ENCODE data around the gene GNAI3.

The GNAI3 gene

DNA sequence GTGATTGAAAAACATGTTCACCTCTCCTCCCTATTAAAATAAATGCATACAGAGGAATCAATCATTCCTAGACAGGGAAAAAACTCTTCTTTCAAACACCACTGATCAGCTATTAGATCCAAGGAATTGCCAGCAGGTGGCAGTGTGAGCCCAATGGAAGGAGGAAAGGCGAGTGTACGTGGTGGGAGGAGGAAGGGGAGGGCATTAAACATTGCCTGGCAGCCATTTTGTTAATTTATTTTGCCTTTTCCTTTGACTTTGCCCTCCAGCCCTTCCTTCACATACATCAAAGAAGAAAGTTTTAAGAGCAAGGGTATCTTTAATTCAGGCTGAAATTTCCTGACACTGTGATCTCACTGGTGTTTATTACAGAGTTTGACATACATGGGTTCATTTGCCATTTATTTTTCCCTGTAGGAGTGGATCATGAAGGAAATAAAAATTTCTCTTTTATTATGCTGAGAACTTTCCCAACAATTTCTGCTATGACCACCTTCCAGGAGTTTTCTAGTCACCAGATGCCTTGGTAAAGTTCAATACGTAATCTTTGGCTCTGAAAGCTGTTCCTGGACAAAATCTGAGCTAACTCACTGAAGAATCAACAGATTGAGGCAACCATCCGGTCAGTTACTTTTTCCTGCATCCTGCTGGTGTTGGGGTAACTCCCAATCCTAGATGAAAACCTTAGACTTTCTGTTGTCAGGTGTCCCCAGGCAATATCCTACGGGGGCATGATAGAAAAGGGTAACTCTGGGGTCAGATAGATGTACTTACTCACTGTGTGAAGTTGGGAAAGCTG lies 1.9 kb upstream of the GNAI3 start:
- DNase-seq (ENCODE audit: low spot score) = peak; percentile 93

DNA sequence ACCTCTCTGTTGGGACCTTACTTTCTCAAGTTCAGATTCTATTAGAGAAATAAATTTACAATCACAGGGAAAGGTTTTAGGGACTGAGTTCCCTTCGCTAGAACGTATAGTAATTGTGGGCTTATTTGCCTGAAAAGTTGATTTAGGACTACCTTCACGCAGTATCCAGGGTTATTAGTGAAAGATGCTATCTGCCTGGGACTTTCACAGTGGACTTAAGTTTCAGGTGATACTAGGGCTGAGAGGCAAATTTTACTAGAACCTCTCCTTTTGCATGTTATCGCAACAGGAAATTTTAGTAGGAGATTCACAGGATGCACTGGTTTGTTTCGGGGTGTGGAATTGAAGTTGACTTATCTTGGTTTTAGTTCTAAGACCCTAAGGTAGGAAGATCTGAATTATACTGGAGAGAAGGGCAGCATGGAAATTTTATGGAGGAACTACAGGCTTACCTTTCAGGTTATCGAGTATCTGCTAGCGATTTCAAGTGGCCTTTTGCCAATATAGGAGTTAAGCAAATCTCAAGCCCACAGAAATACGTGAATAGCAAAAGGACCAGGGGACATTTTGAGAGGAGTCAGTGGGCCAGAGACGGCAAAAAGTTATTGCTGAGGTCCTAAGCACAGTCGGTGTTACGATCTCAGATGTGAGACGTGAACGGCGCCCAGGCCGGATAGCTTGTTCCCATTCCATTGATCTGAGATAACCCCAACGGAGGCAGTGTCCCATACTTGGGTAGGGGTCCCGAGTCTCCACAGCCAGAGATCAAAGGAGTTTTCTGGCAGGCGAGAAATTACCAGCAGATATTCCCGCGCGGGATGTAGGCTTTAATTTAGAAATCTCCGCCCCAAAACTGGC lies 723 bp upstream of the GNAI3 start:
- no peak for DNase-seq (ENCODE audit: low spot score)

DNA sequence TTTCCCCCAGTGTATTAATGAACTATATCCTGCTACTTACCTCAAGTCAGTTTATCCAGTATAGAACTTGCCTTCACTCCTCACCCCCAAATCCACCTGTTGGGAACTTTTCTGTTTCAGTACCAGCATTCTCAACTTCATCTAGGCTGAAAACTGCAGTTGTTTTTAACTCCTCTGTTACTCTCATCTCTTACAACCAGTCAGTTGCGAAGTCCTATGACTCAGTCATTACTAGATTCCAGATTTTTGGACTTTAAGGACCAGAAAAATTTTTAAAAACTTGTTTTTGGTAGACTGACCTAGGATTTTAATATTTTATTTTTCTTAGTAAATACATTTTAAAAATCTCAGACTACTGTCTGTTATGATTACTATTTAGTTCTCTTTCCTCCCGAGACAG lies 8.1 kb downstream of the GNAI3 start:
- no peak for DNase-seq (ENCODE audit: low spot score)

DNA sequence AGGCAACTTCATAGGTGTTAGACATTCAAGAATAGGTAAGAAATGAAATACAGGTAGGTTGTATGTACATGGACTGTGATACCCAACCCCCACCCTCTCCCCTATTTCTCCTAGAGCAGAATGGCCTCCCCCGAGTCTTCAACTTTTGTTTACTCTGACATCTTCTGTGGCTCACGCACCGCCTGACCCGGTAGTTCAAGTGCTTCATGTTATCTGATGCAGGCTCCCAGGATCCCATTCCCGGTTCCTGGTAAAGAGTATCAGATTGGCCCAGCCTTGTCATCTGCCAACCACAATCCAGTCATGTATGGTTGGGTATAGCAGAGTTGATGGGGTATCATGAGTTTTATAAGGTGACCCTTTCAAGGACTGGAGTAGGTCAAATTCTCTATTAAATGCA lies 9.1 kb downstream of the GNAI3 start:
- DNase-seq (ENCODE audit: low spot score) = no peak

- DNase-seq (ENCODE audit: low spot score) = no peak
Measured at GRCh38 chr1:109559995-109560394, 11.6 kb downstream of the GNAI3 start.

GRCh38 chr1:109564194-109564878 lies 15.9 kb downstream of the GNAI3 start:
- no peak for DNase-seq (ENCODE audit: low spot score)

DNA sequence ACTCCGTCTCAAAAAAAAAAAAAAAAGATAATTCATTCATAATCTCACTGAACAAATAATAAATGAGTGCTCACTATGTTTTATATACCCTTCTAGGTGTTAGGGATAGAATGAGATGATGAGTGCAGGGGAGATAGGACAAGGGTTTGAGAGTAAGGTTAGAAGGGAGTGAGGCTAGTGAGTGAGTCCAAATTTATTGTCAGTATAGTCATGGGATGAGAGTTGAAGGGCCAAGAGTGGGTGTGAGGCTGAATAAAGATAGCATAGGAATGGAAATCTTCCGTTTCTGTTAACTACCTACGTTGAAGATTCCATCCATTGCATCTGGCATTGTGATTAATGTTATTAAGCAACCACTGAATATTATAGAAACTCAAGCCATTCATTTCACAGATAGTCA lies 16.8 kb downstream of the GNAI3 start:
- DNase-seq (ENCODE audit: low spot score) = no peak

DNA sequence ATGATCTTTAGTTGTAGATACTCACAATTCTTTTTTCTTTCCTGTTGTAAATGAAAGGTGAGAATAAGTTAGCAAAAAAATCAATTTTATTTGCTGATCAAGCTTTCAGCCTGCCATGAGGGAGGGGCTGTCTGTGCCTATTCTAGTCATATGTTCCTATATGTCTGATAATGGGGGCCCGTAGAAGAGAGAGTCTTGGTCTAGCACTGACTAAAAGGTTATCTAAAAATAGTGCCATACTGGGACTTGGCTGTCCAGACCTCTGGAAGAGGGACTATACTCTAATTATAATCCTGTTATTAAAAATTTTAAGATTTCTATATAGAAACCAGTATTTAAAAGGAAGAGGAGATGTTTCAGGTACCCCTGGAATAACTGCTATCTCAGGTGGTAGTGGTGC lies 18.6 kb downstream of the GNAI3 start:
- no peak for DNase-seq (ENCODE audit: low spot score)

- no peak for DNase-seq (ENCODE audit: low spot score)
Measured at GRCh38 chr1:109567877-109568672, 19.7 kb downstream of the GNAI3 start.

DNA sequence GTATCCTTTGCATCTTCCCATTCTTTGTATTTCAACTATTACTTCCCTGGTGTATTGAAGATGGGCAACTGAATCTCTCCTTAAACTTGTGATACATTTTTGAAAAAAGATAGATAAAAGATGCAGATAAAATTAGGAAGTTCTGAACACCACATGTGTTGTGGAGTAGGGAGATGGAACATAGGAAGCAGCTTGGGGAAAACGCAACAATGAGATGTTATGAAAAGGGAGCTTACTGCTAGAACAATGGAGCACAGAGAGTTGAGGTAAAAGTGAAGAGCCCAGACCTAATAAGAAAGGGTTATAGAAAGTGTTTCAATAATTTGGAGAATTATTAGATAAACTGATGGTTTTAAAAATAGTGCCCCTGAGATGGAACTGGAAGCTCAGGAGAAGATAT lies 20.9 kb downstream of the GNAI3 start:
- DNase-seq (ENCODE audit: low spot score) = no peak

DNA sequence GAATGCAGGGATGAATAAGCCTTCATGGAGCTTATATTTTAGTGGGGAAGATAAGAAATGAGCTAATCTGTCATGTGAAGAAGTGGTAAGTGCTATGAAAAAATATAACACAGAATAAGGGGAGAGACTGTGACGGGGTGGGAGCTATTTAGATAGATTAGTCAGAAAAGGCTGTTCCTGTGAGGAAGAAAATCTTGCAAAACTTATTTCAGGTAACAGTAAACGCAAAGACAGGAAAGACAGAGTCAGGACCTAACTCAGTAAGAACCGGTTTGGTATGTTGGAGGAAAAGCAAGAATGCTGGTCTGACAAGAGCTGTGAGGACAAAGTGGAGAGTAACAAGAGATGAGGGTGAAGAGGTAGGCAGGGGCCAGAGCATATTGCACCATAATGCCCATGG lies 22.0 kb downstream of the GNAI3 start:
- no peak for DNase-seq (ENCODE audit: low spot score)

DNA sequence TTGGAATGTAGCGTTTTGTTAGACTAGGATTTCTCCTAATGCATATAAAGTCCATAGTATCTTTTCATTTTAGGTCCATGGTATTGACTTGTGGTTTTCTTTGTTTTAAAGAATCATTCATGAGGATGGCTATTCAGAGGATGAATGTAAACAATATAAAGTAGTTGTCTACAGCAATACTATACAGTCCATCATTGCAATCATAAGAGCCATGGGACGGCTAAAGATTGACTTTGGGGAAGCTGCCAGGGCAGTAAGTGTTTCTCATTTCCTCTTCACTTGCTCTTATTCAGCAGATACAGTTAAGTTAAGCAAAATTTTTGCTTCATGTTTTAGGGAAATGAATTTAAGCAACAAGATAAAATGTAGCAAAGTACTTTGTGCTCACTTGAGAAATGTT lies 25.4 kb downstream of the GNAI3 start:
- DNase-seq (ENCODE audit: low spot score) = no peak

DNA sequence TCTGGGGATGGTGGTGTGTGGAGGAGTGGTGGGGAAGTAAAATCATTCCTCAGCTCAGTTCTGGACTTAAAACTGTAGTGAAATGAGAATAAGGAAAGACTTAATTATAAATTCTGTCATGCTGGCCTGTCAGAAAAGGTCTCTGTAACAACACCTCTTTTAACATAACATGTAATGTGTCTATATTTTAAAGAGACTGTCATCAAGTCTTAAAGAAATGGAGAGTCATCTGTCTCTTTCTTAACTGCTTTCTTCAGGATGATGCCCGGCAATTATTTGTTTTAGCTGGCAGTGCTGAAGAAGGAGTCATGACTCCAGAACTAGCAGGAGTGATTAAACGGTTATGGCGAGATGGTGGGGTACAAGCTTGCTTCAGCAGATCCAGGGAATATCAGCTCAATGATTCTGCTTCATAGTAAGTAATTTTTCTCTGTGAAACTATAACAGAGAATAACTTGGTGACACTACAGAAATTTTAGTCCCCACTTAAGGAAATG lies 30.6 kb downstream of the GNAI3 start:
- DNase-seq (ENCODE audit: low spot score) = no peak

DNA sequence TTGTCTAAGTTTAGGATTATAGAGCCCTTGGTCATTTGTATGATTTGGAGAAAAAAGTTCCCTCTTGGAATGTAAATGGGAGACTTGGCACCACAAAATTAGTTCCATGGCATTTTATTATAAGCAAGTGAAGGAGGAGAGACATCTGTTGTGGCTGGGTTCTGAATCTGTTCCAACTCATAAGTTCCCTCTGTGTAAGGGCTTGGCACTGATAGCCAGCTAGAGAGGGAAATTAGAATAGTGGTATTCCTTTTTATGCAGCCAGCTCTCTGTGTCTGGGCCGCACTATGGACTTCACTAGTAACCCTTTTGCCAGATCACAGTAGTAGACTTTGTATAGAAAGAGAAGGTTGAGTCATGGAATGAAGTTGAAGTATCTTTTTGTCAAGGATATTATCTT lies 31.1 kb downstream of the GNAI3 start:
- DNase-seq (ENCODE audit: low spot score) = no peak

- DNase-seq (ENCODE audit: low spot score) = no peak
Measured at GRCh38 chr1:109582021-109582420, 33.6 kb downstream of the GNAI3 start.

DNA sequence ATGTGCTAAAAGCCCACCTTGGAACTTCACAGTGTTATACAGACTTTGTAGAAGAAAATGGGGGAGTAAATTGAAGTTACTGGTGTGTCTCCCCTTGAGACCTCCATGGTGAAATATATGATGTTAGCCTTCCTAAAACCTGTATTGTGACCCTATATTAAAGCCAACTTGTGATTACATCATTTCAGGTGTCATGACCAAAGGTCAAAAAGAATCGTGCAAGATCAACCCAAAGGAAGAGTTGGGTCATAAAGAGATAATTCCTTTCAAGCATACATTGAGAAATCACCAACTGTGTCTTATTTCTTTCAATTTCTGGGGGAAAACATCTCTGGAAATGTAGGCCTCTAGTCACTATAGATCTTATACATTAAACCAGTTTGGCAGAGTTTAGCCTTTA lies 36.4 kb downstream of the GNAI3 start:
- no peak for DNase-seq (ENCODE audit: low spot score)

DNA sequence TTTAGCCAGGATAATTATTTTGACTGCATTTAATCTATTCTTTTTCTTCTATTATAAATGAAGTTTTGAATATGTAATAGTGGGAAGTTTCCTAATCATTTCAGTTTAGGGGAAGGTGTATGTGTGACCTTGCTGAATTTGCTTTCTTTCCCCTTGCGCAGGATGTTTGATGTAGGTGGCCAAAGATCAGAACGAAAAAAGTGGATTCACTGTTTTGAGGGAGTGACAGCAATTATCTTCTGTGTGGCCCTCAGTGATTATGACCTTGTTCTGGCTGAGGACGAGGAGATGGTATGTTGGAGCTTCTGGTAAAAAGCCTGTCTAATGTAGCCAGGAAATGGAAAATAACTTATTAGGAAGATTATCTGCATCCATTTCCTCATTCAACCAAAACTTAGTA lies 37.6 kb downstream of the GNAI3 start:
- no peak for DNase-seq (ENCODE audit: low spot score)

DNA sequence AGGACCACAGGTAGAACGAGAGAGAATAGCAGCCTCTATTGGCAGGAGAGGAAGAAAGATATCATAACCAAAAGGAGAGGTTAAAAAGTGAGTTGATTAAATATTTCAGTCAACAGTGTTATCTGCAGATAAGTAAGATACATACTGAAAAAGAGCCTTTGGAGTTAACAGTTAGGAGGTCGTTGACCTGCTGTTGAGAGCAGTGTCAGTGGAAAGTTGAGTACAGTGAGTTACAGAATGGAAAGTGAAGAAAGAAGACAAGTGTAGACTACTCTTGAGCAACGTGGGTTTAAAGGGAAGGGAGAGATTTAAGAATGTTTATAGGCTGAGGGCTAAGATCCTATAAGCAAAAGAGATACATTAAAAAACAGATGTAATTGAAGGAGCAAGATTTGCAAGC lies 40.8 kb downstream of the GNAI3 start:
- no peak for DNase-seq (ENCODE audit: low spot score)

- DNase-seq (ENCODE audit: low spot score) = no peak
Measured at GRCh38 chr1:109589679-109590078, 41.3 kb downstream of the GNAI3 start.

DNA sequence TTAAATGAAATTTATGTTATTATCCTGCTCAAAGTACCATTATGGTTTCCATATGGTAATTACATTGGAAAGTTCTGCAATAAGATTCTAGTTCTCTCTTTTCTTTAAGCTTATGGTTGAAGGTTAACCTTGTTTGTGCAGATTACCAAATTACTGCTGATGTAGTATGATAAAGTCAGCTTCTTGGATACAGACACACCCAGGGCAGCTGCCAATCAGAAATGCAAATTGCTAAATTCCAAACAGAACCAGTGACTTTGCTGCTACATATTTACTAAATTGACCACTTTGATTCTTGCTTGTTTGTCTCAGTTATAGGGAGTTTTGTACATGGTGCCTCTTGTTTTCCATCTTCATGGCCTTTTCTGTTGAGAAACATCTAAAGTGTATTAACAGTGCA lies 44.5 kb downstream of the GNAI3 start:
- no peak for DNase-seq (ENCODE audit: low spot score)

GRCh38 chr1:109595531-109595930 lies 47.1 kb downstream of the GNAI3 start:
- no peak for DNase-seq (ENCODE audit: low spot score)

DNA sequence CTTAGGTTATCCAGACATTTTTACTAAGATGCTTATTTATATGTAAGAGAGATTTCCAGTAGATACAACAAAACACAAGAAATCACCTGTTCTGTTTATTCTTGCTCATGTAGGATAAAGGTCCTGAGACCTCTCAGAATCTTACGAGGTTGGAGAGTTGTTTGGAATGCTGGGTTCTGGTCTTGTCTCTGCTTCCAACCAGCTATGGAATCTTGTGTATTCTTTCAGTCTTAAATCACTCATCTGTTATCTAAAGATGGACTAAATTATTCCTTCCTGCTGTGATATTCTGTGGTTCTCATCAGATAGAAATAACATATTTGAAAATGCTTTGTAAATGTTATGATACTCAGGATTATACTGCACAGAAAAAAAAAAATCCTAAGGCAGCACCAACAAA lies 49.7 kb downstream of the GNAI3 start:
- DNase-seq (ENCODE audit: low spot score) = no peak
